Brain microvascular endothelial cell (primary cell): Measurements from ENCODE around the gene SRF.
"Not testable (repeated sequence)": the region's sequence is repeated elsewhere in the genome, so short reads cannot be mapped to it uniquely, and the experiment has no call there.

Experiments
- DNase-seq: peaks from one replicate; pipeline ENCODE4 v3.0.0-alpha.2; 2020
- H3K27ac ChIP-seq: fragments of 250-450 bp; sonication (Bioruptor Pico); 2 replicates; pipeline ENCODE4 v1.5.1; 2020; ENCODE audit warnings: mild to moderate bottlenecking, moderate library complexity
- H3K27me3 ChIP-seq: fragments of 250-450 bp; sonication (Bioruptor Pico); replicated peaks from 2 replicates; pipeline ENCODE4 v1.5.1; 2020; ENCODE audit warnings: mild to moderate bottlenecking
- H3K36me3 ChIP-seq: fragments of 250-450 bp; sonication (Bioruptor Pico); replicated peaks from 2 replicates; pipeline ENCODE4 v1.5.1; 2020; ENCODE audit warnings: mild to moderate bottlenecking
- H3K4me3 ChIP-seq: 2 replicates; pipeline ENCODE4 v1.5.1; 2011; ENCODE audit warnings: low read depth, mild to moderate bottlenecking, control low read depth, low read length, moderate library complexity
- CTCF ChIP-seq: IDR thresholded peaks from 2 replicates; pipeline ENCODE4 v1.5.1; 2011; ENCODE audit warnings: low read depth, mild to moderate bottlenecking, moderate library complexity, low read length, control low read depth, inconsistent platforms; ENCODE audit errors: missing control alignments
- in situ Hi-C: cut with HindIII; loops from 2 replicates; pipeline ENCODE4 v1.10.0; 2017; ENCODE audit warnings: low sequenced_read_pairs, low pct_ligation_motif_present

The SRF gene

GRCh38 chr6:43138267-43138666, 32.8 kb upstream of the SRF start:
- Histone ChIP-seq H3K27ac (no peak overlapping the region), H3K36me3 (no peaks in the 10 kb centered on the region), H3K27me3 (no peaks in the 10 kb centered on the region), H3K4me3 (no peak overlapping the region)
- DNase-seq, result no peak
- in situ Hi-C loops, result no loop called here
- no peak for TF ChIP-seq CTCF

GRCh38 chr6:43139973-43140372, 31.1 kb upstream of the SRF start:
- not testable (repeated sequence) for DNase-seq, H3K4me3 ChIP-seq

GRCh38 chr6:43141644-43142043, 29.4 kb upstream of the SRF start:
- peaks cover 13% of the 10 kb centered on the region for H3K36me3 ChIP-seq
- H3K4me3 ChIP-seq, result no peak overlapping the region
- in situ Hi-C loops, result no loop called here
- no peak overlapping the region for H3K27ac ChIP-seq
- no peak for DNase-seq
- TF ChIP-seq CTCF, result no peak
- H3K27me3 ChIP-seq, result no peaks in the 10 kb centered on the region

More at GRCh38 chr6:43139973-43140372, 31.1 kb upstream of the SRF start:
- H3K27ac ChIP-seq, in situ Hi-C loops, H3K36me3 ChIP-seq, H3K27me3 ChIP-seq: not testable (repeated sequence)

- H3K4me3 ChIP-seq, result no peak overlapping the region
- H3K36me3 ChIP-seq, result peaks cover 13% of the 10 kb centered on the region
- H3K27ac ChIP-seq, result no peak overlapping the region
- no peak for TF ChIP-seq CTCF
- in situ Hi-C loops, result no loop called here
- no peak for DNase-seq
- H3K27me3 ChIP-seq, result no peaks in the 10 kb centered on the region
These were observed 29.0 kb upstream of the SRF start for GRCh38 chr6:43142101-43142500.

GRCh38 chr6:43143235-43144128, 27.6 kb upstream of the SRF start:
- Histone ChIP-seq H3K4me3 (no peak overlapping the region), H3K27ac (no peak overlapping the region), H3K27me3 (no peaks in the 10 kb centered on the region), H3K36me3 (peaks cover 13% of the 10 kb centered on the region)
- TF ChIP-seq CTCF, result peak; percentile 99
- in situ Hi-C loops, result no loop called here
- peak; percentile 80 for DNase-seq

- in situ Hi-C loops, result no loop called here
These were observed 26.2 kb upstream of the SRF start for GRCh38 chr6:43144879-43145278.

More at GRCh38 chr6:43144879-43145278, 26.2 kb upstream of the SRF start:
- Histone ChIP-seq H3K27ac (no peak overlapping the region), H3K27me3 (no peaks in the 10 kb centered on the region), H3K36me3 (peaks cover 13% of the 10 kb centered on the region), H3K4me3 (no peak overlapping the region)
- DNase-seq, result no peak
- no peak for TF ChIP-seq CTCF
